IPS-NIHi7 (cell line): Measurements from ENCODE around the gene FUT8.
"Not testable (repeated sequence)": the region's sequence is repeated elsewhere in the genome, so short reads cannot be mapped to it uniquely, and the experiment has no call there.

Experiments
- DNase-seq: peaks from one replicate; pipeline ENCODE4 v3.0.0; 2012; ENCODE audit warnings: mixed read lengths; ENCODE audit errors: extremely low spot score

Gene FUT8

DNA sequence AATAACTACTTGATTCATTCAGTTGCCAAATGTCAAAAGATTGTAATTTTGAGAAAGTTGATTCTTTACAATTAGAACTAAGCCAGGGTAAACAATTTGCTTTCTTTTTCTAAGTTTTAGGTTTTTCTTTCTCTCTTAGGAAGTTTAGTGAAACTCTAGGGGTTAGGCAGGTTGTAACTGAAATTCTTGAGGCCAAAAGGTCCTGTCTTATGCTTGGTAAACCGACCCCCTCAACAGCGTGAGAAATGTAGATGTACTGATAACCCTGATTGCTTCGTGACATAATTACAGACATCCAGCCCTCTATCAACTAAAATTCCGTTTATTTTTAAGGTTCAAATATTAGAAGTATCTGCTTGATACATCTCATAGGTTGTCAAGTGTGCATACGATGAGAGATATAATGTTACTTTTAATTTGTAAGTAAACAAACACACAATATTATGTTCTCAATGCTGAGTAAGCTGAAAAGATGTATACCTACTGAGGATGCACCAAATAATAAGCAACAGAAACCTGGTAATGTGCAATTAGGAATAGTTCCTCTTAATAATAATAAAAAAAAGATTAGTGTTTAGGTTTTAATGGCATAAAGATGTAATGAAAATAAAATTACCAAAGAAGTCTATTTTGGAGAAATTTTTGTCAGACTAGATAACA is 7.2 kb downstream of the FUT8 start:
- no peak for DNase-seq

DNA sequence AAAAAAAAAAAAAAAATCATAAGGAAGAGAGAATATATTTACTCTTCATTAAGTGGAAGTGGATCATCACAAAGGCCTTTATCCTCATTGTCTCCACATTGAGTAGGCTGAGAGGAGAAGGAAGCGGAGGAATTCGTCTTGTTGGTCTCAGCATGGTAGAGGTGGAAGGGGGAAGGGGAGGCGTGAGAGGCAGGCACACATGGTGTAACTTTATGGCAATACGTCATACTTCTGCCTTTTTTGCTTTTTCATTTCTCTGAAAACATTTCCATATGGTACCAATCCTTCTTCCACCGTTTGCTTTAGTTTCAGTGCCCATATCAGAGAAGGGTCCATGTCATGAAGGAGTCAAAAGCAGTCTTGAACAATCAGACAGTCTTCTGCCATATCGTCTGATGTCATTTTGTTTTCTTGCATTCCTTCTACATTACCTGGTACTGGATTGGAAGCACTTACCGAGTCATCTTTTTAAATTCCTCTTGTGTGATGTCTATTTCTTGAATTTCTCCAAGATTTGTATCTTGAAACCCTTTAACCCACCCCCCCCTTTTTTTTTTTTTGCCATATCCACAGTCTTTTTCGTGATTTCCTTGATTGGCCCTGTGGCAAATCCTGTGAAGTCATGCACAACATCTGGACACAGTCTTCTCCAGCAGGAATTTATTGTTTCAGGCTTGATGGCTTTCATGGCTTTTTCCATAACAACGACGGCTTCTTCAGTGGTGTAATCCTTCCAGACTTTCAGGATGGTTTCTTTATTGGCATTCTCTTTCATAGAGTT is 8.9 kb downstream of the FUT8 start:
- no peak for DNase-seq

DNA sequence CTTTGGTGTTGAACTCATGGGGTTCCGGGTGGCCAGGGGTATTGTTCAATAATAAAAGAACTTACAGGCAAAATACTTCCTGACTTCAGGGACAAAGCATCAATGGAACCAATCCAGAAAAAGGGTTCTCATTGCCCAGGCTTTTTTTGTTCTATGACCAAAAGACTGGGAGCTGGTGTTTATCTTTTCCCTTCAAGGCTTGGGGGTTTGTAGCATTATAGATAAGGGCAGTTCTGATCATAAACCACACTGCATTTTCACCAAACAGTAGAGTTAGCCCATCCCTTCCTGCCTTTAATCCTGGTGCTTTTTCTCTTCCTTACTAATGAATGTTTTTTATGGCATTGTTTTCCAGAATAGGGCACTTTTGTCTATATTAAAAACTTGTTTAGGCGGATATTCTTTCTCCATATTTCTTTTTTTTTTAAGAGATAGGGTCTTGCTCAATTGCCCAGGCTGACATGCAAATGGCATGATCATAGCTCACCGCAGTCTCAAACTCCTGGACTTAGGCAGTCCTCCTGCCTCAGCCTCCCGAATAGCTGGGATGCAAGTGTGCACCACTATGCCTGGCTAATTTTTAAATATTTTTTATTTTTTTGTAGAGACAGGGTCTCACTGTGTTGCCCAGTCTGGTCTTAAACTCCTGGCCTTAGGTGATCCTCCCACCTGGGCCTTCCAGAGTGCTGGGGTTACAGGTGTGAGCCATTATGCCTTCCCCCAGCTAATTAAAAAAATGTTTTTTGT is 9.7 kb downstream of the FUT8 start:
- DNase-seq, result no peak

DNA sequence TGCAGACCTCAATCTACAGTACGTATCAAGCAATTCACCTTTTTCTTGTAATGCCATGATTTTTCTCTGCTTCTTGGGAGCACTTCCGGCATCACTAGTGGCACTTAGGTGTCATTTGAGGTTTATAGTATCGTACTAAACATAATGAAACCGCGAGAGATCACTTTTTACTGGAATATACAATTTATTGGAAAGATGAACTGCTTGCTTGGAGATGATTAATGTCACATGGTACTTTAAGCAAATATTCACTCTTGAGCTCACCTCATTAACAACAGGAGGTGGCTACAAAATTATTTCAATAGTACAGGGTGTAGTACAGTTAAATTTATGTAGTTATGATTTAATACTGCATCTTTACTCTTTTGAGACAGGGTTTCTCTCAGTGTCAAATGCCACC is 11.5 kb downstream of the FUT8 start:
- no peak for DNase-seq

DNA sequence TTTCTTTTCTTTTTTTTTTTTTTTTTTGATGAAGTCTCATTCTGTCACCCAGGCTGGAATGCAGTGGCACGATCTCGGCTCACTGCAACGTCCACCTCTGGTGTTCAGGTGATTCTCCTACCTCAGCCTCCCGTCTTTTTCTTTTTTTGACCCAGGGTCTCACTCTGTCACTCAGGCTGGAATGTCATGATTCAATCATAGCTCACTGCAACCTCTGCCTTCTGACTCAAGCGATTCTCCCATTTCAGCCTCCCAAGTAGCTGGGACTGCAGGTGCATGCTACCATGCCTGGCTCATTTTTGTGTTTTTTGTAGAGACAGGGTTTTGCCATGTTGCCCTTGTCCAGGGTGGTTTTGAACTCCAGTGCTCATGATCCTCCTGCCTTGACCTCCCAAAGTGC is 12.0 kb downstream of the FUT8 start:
- no peak for DNase-seq

DNA sequence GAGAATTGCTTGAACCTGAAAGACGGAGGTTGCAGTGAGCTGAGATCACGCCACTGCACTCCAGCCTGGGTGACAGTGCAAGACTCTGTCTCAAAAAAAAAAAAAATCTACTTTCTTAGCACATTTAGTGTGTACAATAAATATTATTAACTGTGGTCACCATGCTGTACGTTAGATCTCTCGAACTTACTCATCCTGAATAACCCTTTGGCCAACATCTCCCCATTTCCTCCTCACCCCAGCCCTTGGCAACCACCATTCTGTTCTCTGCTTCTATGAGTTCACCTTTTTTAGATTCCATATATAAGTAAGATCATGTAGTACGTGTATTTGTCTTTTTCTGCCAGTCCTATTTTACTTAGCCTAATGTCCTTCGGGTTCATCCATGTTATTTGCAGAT is 13.4 kb downstream of the FUT8 start:
- no peak for DNase-seq

DNA sequence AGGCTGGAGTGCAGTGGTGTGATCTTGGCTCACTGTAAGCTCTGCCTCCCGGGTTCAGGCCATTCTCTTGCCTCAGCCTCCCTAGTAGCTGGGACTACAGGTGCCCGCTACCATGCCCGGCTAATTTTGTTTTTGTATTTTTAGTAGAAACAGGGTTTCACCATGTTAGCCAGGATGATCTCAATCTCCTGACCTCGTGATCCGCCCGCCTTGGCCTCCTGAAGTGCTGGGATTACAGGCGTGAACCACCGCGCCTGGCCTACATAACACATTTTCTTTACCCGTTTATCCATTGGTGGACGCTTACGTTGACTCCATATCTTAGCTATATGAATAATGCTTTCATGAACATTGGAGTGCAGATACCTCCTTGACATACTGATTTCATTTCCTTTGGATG is 14.4 kb downstream of the FUT8 start:
- DNase-seq, result not testable (repeated sequence)

DNA sequence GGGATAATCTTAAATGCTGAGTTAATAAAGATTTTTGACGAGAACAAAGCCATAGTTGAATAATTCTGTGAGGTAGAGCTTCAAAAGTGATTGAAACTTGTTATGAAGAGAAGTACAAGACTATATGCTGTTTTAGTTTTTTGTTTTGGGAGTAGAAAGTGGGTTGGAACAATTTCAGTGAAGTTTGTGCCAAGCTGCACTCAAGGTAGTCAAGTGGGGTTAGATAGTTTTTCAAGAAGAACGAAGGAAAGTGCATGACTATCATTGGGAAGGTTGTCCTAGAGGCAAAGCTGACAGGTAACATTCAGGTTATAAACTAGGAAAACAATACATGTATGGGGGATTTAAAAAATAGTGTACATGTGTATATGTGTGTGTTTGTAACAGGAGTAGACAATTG is 16.2 kb downstream of the FUT8 start:
- DNase-seq, result no peak

DNA sequence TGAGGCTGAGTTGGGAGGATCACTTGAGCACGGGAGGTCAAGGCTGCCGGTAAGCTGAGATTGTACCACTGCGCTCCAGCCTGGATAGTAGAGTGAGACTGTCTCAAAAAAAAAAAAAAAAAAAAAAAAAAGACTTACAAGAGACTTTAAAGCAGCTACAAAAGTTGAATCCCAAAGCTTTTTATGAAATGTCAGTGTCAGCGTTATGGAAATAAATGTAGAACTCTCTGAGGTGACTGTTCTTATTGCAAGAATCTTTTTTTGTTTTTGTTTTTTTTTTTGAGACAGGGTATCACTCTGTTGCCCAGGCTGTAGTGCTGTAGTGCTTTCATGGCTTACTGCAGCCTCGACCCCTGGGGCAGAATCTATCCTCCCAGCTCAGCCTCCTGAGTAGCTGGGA is 17.2 kb downstream of the FUT8 start:
- no peak for DNase-seq

DNA sequence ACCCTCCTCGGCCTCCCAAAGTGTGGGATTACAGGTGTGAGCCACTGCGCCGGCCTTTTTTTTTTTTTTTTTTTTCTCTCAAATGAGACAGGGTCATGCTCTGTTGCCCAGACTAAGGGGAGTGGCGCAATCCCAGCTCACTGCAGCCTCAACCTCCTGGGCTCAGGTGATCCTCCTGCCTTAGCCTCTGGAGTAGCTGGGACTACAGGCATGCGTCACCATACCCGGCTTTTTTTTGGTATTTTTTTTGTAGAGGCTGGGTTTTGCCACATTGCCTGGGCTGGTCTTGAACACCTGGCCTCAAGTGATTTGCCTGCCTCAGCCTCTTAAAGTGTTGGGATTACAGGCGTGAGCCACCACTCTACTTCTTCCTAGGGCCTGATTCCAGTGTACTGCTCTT is 18.7 kb downstream of the FUT8 start:
- DNase-seq, result no peak

DNA sequence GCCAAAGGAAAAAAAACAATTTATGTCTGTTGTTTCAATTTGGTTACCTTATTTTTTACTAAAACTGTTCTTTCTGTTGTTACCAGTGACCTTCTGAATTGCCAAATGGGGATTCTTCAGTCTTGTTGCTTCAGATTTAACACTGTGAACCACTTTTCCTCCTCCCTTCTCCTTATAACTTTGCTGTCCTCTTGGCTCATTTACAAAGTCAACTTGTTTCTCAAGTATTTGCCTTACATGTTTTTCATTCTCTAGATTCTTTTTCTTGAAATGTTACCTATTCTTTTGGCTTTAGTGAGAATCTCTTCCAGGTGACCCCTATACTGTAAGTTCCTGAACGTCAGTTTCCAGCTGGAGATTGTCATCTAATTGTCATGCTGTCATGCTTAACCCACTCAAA is 19.4 kb downstream of the FUT8 start:
- DNase-seq, result no peak

DNA sequence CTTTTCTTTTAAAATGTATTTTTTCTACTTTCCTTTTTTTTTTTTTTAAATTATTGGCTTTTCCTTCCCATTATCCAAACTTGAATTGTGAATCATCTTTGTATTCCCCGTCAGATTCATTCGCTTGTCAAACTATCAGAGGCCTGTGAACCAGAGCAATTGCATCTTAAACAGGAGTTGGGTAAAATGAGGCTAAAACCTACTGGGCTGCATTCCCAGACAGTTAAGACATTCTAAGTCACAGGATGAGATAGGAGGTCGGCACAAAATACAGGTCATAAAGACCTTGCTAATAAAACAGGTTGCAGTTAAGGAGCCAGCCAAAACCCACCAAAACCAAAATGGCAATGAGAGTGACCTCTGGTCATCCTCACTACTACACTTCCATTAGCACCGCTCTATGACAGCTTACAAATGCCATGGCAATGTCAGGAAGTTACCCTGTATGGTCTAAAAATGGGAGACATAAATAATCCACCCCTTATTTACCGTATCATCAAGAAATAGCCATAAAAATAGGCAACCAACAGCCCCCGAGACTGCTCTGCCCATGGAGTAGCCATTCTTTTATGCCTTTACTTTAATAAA is 19.9 kb downstream of the FUT8 start:
- no peak for DNase-seq

DNA sequence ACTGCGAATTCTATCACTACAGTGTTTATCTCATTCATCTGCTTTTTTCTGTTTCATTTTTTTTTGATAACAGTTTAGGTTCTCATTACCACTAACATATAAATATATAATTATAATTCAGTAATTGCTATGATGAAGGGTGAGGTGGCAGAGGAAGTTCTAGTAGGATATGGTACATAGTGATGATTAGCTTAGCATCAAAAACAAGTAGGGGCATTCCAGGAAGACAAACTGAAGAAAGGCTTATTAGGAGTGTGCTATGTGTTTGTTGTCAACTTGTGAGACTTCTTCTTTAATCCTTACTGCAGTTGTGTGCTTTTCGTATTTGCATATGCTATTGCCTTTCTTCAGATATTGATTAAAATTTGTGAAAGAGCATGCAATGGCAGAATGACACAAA is 20.6 kb downstream of the FUT8 start:
- no peak for DNase-seq

DNA sequence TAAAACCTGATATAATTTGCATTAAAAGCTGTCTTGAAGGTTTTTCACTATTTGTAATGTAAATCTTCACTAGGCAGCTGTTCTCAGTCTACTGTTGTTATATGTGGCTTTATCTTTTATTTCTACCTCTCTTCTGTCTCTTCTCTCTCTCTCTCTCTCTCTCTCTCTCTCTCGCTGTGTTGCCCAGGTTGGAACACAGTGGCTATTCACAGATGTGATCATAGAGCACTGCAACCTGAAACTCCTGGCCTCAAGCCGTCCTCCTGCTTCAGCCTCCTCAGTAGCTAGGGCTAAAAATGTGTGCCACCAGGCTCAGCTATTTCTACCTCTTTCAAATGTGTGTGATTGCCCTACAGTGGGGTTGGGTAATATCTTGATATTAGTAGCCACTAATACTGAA is 21.1 kb downstream of the FUT8 start:
- DNase-seq, result no peak

DNA sequence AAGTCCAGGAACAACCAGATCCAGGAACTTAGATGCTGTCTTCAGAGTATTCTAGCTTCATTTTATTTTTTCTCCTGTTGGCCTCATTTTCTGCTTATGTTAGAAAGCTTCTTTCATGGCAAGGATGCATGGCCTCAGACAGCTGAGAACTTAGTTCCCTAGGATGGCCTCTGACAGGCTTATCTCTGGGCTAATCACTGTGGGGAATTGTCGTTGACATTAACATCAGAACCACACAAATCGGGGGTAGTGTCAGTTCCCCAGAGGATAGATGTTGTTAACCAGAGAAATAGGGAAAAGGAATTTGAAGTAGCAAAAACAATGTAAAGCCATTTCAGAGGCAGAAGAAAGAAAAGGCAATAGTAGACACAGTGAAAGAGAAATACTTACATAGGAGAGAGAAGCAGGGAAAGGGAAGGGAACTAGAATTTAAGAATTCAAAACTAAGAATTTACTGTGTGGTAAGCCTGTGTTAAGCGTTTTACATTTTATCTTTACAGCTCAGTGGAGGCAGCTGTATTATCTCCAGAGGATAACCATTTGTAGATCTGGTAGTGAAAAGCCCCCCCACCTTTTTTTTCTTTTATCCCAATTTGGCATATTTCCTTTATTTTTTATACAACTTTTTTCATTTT is 21.8 kb downstream of the FUT8 start:
- DNase-seq, result peak; percentile 33

DNA sequence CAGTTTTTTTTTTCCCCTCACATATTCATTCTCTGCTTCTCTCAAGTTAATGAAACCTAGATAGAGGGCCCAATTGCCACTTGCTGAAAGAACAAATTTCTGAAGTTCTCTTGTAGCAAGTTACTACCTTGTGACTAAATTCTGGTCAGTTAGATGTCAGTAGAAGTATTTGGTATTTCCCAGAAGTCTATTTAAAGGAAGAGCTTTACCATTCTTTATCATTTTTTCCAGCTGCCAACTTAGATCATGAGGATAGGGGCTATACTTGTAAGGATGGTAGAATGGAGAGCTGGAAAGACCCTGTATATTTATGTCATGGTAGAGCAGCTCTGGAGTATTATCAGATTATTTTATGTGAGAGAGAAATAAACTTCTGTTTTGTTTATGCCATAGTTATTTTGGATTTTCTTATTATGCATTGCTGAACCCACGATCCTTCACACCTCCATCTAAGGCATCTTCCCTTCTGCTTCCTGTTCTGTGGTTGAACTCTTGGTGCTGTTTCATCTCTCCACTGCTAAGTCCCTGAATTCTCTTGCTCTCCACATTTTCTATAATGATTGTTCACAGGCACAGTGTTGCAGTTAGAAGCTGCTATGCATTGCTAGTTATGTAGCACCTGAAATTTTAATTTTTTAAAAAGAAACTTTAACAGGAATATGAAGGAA is 25.9 kb downstream of the FUT8 start:
- no peak for DNase-seq

DNA sequence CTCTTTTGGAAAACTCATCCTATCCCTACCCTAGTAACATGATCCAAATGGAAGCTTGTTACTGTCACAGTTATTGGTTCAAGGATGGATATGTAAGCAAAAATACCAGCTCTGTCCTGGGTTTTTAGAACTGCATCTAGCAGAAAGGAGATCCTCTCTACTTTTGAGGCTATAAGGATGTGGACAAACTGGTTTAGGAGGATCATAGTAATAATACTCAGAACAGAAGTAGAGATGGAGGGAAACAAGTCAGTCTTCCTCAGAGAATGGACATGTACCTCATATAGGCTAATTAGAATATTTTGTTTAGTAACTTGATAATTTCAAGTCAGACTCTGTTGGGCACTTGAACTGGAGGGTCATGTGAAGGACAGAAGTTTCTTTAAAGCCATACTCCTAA is 26.6 kb downstream of the FUT8 start:
- DNase-seq, result no peak

DNA sequence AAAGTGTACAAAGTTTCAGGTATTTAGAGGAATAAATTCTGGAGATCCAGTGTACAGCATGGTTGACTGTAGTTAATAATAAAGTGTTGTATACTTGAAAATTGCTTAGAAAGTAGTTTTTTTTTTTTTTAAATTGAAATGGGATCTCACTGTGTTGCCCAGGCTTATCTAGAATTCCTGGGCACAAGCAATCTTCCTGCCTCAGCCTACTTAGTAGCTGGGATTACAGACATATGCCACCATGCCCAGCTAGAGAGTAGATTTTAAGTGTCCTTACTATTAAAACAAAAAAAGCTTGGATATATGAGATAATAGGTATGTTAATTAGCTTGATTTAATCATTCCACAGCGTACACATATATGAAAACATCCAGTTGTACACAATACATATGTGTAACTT is 27.7 kb downstream of the FUT8 start:
- DNase-seq, result no peak

DNA sequence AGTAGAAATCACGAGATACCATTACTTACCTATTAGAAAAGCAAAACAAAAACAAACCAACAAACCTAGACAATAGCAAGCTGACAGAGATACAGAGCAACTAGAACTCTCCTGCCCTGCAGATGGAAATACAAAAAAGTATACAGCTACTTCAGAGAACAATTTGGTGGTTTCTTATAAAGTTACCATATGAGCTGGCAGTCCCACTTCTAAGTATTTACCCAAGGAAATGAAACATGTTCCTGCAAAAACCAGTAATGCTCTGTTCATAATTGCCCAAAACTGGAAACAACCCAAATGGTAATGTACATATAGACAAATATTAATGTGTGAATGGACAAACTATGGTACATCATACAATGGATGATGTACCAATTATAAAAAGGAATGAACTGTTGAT is 31.7 kb downstream of the FUT8 start:
- no peak for DNase-seq

DNA sequence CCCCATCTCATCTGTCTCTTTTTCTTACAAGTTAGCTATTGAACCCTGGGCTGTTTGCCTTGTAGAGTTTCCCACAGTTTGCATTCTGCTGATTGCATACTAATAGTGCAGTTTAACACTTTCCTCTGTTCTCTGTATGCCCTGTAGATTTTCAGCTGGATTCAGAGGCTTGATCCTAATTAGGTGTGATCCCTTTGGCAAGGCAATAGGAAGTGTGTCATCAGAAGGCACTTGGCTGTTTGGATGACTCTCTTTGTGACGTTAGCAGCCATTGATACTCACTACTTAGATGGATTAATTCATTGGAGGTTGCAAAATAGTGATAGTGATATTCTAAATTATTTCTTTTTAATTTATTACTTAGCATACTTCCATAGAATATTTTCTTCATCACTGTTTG is 33.6 kb downstream of the FUT8 start:
- peak; percentile 13 for DNase-seq

DNA sequence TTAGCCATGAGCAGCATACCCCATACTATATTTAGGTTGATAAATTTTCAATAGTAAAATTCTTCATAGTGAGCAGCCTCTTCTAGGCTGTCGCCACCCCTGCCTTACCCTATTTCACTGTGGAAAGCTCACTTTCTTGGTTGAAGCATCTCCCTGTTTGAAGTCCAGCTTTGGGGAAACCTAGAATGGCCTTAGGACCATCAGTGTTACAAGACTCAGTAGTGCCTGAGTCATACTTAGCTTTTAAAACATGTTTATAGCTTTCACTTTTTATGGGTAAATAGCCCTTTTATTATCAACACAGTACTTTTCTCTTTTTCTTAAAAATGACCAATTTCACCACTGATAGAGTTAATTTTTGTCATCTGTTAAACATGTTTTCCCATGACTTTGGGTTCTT is 37.1 kb downstream of the FUT8 start:
- no peak for DNase-seq
